BJ (cell line): ENCODE data around the gene IL11RA. TPM values are rescaled to one million over a fixed set of nuclear protein-coding genes. Genes with fewer than 3 reads are reported as not detected.

ENCODE experiments used
- CTCF ChIA-PET: fragments of 350-600 bp; formaldehyde crosslinking; extraction: SDS; loops from one replicate; lab custom pipeline; 2021; ENCODE audit warnings: antibody characterized with exemption, inconsistent platforms; lab: Yijun Ruan, JAX
- POLR2A ChIA-PET: fragments of 300-600 bp; sonication (Branson Sonifier 250); formaldehyde crosslinking; extraction: SDS; loops from one replicate; lab custom pipeline; 2021; ENCODE audit warnings: antibody characterized with exemption; lab: Charles Lee
- DNase-seq: peaks from one replicate; pipeline ENCODE4 v3.0.0-alpha.2; 2011; ENCODE audit warnings: low read depth
- H3K27me3 ChIP-seq: 2 replicates; pipeline ENCODE4 v1.6.0; 2011; ENCODE audit warnings: low read length; ENCODE audit not compliant: control insufficient read depth, insufficient read depth
- H3K36me3 ChIP-seq: 2 replicates; pipeline ENCODE4 v1.5.1; 2011; ENCODE audit warnings: low read length; ENCODE audit not compliant: control insufficient read depth, insufficient read depth
- H3K4me3 ChIP-seq: 2 replicates; pipeline ENCODE4 v1.5.1; 2011; ENCODE audit warnings: low read depth, mild to moderate bottlenecking, control low read depth, low read length
- polyA minus RNA-seq: library from RNA; depleted of rRNA, polyadenylated mRNA; stranded (reverse); fragments of >200 nt; gene quantifications from 2 replicates; pipeline ENCODE4 v1.2.3, GENCODE V29; 2011; rRNA and poly(A)+ RNA removed
- polyA plus RNA-seq: library from polyadenylated mRNA; depleted of rRNA; stranded (reverse); fragments of >200 nt; gene quantifications from 2 replicates; pipeline ENCODE4 v1.2.3, GENCODE V29; 2011; rRNA removed
- TF ChIP-seq, protein P1 (sequence below): IDR thresholded peaks from 2 replicates; pipeline ENCODE4 v1.5.1; 2011; ENCODE audit warnings: low read depth, mild to moderate bottlenecking, control low read depth, inconsistent platforms, low read length, moderate library complexity; ENCODE audit not compliant: insufficient read depth

Gene IL11RA
- 21.8 and 38.4 TPM in 2 replicates for polyA plus RNA-seq
- polyA minus RNA-seq, result 16.3 and 18.8 TPM in 2 replicates

DNA sequence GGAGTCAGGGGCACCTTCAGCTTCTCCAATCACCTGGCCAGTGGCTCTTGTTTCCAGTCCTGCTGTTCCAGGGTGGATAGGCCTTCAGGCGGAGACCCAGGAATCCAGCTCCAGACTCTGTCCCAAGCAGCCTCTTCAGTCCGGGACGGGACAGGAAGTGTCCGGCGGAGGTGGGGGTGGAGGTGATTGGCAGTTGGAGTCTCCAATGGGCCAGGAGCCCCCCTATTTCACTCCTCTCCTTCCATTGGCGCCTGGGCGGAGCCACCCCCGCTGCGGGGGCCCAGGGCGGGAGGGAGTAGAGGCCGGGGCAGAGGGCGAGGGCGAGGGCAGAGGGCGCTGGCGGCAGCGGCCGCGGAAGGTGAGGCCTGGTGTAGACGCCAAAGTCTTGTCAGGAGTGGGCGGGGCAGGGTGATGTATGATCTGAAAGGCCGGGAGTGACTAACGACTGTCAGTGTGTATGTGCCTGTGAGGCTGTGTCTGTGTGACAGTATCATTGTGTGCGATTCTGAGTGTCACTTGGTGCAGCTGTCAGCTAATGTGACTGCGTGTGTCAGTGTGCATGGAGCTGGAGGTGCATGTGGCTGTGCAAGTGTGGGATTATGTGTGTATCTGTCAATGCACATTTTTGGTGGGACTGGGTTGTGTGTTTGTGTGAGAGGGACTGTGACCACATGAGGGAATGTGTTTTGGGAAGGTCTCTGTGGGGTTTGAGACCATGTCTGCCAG, at the start of gene IL11RA:
Gene IL11RA, plus strand, starts transcription at position 310 of the 726 bp plus-strand sequence. CDS start 3,033 bp downstream, outside the sequence.
- POLR2A ChIA-PET, result interaction anchor here (0.6 kb wide), 1 partner anchor 837 kb away, joined by 3 read pairs; no protein-coding TSS in a partner anchor
- CTCF ChIA-PET, result interaction anchor here (1.1 to 3.7 kb wide), 4 partner anchors 12 to 39 kb away, joined by 3 to 14 read pairs (median 7); no protein-coding TSS in a partner anchor
- no peak for DNase-seq
- TF ChIP-seq, protein P1, sequence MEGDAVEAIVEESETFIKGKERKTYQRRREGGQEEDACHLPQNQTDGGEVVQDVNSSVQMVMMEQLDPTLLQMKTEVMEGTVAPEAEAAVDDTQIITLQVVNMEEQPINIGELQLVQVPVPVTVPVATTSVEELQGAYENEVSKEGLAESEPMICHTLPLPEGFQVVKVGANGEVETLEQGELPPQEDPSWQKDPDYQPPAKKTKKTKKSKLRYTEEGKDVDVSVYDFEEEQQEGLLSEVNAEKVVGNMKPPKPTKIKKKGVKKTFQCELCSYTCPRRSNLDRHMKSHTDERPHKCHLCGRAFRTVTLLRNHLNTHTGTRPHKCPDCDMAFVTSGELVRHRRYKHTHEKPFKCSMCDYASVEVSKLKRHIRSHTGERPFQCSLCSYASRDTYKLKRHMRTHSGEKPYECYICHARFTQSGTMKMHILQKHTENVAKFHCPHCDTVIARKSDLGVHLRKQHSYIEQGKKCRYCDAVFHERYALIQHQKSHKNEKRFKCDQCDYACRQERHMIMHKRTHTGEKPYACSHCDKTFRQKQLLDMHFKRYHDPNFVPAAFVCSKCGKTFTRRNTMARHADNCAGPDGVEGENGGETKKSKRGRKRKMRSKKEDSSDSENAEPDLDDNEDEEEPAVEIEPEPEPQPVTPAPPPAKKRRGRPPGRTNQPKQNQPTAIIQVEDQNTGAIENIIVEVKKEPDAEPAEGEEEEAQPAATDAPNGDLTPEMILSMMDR, result no peak
- Histone ChIP-seq H3K36me3 (peaks cover 11% of the 10 kb centered on the region), H3K4me3 (peak within 1 kb of the TSS; percentile 47), H3K27me3 (no peaks in the 10 kb centered on the region)

- ChIA-PET CTCF (interaction anchor here (0.6 to 4.2 kb wide), 38 partner anchors 8 to 270 kb away, joined by 3 to 40 read pairs (median 4); partner anchors contain the start of genes CNTFR, DCTN3 and RPP25L), POLR2A (no interaction called here)
- Histone ChIP-seq H3K4me3 (no peak overlapping the region), H3K36me3 (no peaks in the 10 kb centered on the region), H3K27me3 (peaks cover 4% of the 10 kb centered on the region)
- no peak for DNase-seq
- TF ChIP-seq, protein P1, result peak; percentile 88
These were observed 48.3 kb upstream of the IL11RA start for GRCh38 chr9:34603610-34604231.

GRCh38 chr9:34606190-34606589, 45.8 kb upstream of the IL11RA start:
- CTCF ChIA-PET, result interaction anchor here (0.8 to 5.3 kb wide), 5 partner anchors 11 to 202 kb away, joined by 3 to 37 read pairs (median 26); no protein-coding TSS in a partner anchor

DNA sequence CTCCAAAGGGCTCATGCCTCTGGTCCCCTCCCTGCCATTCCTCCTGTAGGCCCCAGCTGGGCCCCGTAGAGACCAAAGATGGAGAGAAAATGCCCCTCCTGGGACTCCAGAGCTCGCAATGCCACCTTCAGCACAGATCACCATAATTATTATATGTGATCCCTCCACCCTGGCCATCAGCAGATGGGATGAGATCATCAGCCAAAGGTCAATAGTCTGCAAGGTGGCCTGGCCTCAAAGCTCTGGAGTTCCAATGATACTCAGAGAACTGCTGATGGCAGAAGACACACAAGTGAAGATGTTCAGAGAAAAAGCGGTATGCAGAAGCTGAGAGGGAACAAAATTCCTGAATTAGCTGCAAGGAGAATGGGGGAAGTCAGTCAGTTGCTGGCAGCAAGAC, 45.1 kb upstream of the IL11RA start:
- ChIA-PET CTCF (interaction anchor here (1.0 to 5.3 kb wide), 4 partner anchors 12 to 59 kb away, joined by 3 to 26 read pairs (median 3); no protein-coding TSS in a partner anchor), POLR2A (no interaction called here)

More at GRCh38 chr9:34606190-34606589, 45.8 kb upstream of the IL11RA start:
- TF ChIP-seq, protein P1, result no peak
- H3K27me3 ChIP-seq, result peaks cover 4% of the 10 kb centered on the region
- H3K4me3 ChIP-seq, result no peak overlapping the region
- DNase-seq, result no peak
- POLR2A ChIA-PET, result no interaction called here
- H3K36me3 ChIP-seq, result no peaks in the 10 kb centered on the region

More for the DNA sequence above, 45.1 kb upstream of the IL11RA start:
- TF ChIP-seq, protein P1, result no peak
- H3K27me3 ChIP-seq, result peaks cover 4% of the 10 kb centered on the region
- H3K4me3 ChIP-seq, result no peak overlapping the region
- no peaks in the 10 kb centered on the region for H3K36me3 ChIP-seq
- no peak for DNase-seq
